Fibroblast of lung (primary cell): ENCODE results near the gene KDM2A.

Experiments
- EZH2 ChIP-seq: IDR thresholded peaks from 2 replicates; pipeline ENCODE4 v1.5.1; 2012; ENCODE audit warnings: low read length, control low read depth, mild to moderate bottlenecking; ENCODE audit errors: missing control alignments
- TF ChIP-seq, protein P1 (sequence below), 2 donors: IDR thresholded peaks in 1 of 2; conservative IDR thresholded peaks in 1 of 2; 1 replicate in 1 of 2; 2 replicates in 1 of 2; pipeline ENCODE4 v1.5.1; 2011 to 2012; ENCODE audit warnings: low read length in 2 of 2, control low read depth in 1 of 2, inconsistent platforms in 1 of 2, low read depth in 1 of 2, mild to moderate bottlenecking in 1 of 2

DNA sequence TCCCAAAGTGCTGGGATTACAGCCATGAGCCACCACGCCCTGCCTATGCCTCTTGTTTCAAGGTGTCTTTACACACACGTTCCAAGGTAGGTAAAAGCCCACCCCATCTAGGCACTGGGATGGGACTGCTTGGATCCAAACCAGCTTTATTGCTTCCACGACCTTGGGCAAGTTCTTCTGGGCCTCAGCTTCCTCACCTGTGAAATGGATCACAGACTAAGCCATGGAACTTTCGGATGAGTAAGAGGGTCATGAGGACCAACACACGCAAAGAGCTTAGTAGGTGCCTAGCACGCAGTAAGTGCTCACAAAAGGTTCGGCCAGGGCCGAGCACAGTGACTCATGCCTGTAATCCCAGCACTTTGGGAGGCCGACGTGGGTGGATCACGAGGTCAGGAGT lies 46.8 kb upstream of the KDM2A start:
- TF ChIP-seq, protein P1, sequence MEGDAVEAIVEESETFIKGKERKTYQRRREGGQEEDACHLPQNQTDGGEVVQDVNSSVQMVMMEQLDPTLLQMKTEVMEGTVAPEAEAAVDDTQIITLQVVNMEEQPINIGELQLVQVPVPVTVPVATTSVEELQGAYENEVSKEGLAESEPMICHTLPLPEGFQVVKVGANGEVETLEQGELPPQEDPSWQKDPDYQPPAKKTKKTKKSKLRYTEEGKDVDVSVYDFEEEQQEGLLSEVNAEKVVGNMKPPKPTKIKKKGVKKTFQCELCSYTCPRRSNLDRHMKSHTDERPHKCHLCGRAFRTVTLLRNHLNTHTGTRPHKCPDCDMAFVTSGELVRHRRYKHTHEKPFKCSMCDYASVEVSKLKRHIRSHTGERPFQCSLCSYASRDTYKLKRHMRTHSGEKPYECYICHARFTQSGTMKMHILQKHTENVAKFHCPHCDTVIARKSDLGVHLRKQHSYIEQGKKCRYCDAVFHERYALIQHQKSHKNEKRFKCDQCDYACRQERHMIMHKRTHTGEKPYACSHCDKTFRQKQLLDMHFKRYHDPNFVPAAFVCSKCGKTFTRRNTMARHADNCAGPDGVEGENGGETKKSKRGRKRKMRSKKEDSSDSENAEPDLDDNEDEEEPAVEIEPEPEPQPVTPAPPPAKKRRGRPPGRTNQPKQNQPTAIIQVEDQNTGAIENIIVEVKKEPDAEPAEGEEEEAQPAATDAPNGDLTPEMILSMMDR (conservative IDR thresholded peaks at IDR 0.05 in 1 of 2, IDR thresholded peaks at IDR 0.05 in 1 of 2; ENCODE audit: low read depth in 1 of 2, low read length in 2 of 2): no peak
- no peak for TF ChIP-seq EZH2
